ENCODE data around the gene BOD1L2. TPM values are rescaled to one million over a fixed set of nuclear protein-coding genes. Genes with fewer than 3 reads are reported as not detected.

BOD1L2 gene
- total RNA-seq, 1 donor from 2014 or later, result not detected

DNA sequence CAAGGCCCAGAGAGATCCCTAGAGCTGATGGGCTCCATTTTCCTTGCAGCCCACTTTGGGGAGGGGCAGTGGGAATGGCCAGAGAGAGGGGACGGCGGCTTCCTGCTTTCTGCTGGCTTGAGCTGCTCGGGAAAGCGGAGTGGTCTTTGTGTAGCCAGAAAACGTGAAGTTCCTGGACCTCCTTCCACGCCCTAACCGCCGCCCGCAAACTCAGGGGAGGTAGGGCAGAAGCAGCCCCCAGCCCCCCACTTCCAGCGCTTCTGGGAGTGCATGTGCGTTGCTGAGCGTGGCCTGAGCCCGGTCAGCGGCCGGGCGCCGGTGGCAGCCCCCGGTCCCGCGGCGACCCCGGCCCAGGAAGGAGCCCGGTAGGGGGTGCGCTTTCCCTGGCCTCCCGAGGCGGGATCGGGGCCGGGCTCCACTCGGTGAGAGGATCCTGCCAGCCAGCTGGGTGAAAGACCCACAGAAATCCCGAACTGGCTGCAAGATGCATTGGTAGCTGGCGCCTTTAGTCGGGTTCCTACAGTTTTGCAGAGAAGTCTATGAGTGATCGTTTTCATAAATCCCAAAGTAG lies 25.3 kb upstream of the BOD1L2 start:
- H3K27me3 Mint-ChIP-seq (ENCODE audit: low read depth), result peaks cover 72% of the 10 kb centered on the region
- TF ChIP-seq, protein P1, sequence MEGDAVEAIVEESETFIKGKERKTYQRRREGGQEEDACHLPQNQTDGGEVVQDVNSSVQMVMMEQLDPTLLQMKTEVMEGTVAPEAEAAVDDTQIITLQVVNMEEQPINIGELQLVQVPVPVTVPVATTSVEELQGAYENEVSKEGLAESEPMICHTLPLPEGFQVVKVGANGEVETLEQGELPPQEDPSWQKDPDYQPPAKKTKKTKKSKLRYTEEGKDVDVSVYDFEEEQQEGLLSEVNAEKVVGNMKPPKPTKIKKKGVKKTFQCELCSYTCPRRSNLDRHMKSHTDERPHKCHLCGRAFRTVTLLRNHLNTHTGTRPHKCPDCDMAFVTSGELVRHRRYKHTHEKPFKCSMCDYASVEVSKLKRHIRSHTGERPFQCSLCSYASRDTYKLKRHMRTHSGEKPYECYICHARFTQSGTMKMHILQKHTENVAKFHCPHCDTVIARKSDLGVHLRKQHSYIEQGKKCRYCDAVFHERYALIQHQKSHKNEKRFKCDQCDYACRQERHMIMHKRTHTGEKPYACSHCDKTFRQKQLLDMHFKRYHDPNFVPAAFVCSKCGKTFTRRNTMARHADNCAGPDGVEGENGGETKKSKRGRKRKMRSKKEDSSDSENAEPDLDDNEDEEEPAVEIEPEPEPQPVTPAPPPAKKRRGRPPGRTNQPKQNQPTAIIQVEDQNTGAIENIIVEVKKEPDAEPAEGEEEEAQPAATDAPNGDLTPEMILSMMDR (IDR thresholded peaks at IDR 0.05; ENCODE audit: unreplicated experiment), result no peak
- H3K4me3 Mint-ChIP-seq, result peak overlapping the region; percentile 43
- no peaks in the 10 kb centered on the region for H3K36me3 Mint-ChIP-seq
- no peaks in the 10 kb centered on the region for H3K9me3 Mint-ChIP-seq
- no peaks in the 10 kb centered on the region for H3K4me1 Mint-ChIP-seq
- H3K27ac Mint-ChIP-seq, result no peak overlapping the region
- DNase-seq (ENCODE audit: low spot score in 2 of 2, unreplicated experiment in 2 of 2), result no peak

DNA sequence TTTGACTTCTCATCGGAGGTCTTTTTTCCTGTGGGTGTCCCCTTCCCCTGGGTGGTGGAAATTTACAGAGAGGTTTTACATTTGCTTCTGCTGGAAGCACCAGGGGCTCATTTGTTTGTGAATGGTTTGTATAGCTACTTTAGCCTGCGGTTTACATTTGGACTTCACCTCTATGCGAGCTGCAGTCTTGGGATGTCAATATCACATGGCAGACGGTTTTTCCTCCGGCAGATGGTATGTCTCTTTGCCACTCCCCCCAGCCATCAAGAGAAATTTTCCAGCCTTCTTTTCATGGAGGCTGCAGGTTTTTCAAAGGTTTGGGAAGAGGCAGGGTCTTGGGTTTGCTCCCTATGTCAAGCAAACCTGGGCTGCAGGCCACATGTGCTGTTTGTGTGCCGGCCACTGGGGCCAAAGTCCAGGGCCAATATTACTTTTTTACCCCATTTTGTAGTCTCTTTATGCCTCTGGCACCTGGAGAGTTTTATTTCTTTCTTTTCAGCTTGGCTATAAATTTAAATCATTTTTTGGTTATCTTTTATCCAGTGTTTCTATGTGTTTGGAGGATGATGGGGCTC lies 23.9 kb upstream of the BOD1L2 start:
- Mint-ChIP-seq H3K27me3 (ENCODE audit: low read depth) (peaks cover 74% of the 10 kb centered on the region), H3K27ac (no peak overlapping the region), H3K4me1 (no peaks in the 10 kb centered on the region), H3K4me3 (no peak overlapping the region), H3K9me3 (no peaks in the 10 kb centered on the region), H3K36me3 (no peaks in the 10 kb centered on the region)
- TF ChIP-seq, protein P1 (IDR thresholded peaks at IDR 0.05; ENCODE audit: unreplicated experiment), result no peak
- DNase-seq (ENCODE audit: low spot score in 2 of 2, unreplicated experiment in 2 of 2), result no peak

DNA sequence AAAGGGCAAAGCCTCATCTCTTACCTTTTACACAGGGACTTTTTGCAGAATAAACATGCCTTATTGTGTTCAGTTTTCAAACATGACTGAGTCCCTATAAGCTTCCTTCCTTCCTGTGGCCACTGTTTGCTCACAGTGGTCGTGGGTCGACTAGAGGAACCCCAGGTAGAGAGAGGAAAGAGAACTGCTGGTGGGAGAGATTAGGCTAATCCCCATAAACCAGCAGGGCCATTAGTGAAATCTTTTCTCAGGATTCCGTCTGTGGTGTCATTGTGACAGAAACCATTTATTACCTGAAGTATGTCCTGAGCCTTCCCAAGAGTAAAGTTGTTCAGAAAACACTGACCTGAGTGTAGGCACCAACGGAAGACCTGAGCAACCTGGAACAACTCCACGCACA lies 21.3 kb upstream of the BOD1L2 start:
- H3K4me3 Mint-ChIP-seq, result no peak overlapping the region
- H3K9me3 Mint-ChIP-seq, result no peaks in the 10 kb centered on the region
- H3K27me3 Mint-ChIP-seq (ENCODE audit: low read depth), result peaks cover 82% of the 10 kb centered on the region
- DNase-seq (ENCODE audit: low spot score in 2 of 2, unreplicated experiment in 2 of 2), result no peak
- TF ChIP-seq, protein P1 (IDR thresholded peaks at IDR 0.05; ENCODE audit: unreplicated experiment), result no peak
- H3K36me3 Mint-ChIP-seq, result no peaks in the 10 kb centered on the region
- H3K4me1 Mint-ChIP-seq, result no peaks in the 10 kb centered on the region
- no peak overlapping the region for H3K27ac Mint-ChIP-seq

DNA sequence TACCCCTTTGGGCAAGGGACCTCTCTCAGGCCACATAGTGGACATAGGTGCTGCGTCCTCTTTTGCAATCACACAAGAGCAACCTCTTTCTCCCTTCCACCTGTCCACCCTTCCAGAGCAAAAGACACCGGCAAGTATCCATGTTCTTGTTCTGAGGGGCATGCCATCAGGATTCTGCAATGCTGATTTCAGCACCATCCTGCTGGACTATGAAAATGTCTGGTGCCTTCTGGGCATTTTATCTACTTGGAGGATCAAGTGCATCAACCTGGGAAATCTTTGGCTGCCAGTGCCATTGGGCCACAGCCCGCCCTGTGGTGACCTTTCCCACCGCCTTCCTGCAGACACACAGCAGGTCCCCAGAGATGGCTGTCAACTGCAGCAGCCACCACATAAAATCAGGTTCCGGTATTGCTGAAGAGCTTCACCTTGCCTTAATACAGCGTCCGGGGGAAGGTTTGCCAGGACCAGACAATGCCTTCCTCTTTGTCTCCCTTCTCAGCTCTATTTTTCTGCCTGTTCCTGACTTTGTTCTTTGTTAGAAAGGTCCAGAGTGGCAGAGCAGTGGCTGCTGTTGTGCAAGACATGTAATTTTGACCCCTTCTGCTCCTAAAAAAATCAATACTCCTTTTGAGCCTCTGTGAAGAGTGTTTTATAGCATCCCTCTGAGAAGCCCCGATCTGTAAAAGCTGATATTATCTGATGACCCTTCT lies 18.5 kb upstream of the BOD1L2 start:
- Mint-ChIP-seq H3K36me3 (no peaks in the 10 kb centered on the region), H3K9me3 (no peaks in the 10 kb centered on the region), H3K4me1 (no peaks in the 10 kb centered on the region), H3K4me3 (no peak overlapping the region), H3K27me3 (ENCODE audit: low read depth) (peaks cover 66% of the 10 kb centered on the region), H3K27ac (no peak overlapping the region)
- no peak for DNase-seq (ENCODE audit: low spot score in 2 of 2, unreplicated experiment in 2 of 2)
- TF ChIP-seq, protein P1 (IDR thresholded peaks at IDR 0.05; ENCODE audit: unreplicated experiment), result no peak

DNA sequence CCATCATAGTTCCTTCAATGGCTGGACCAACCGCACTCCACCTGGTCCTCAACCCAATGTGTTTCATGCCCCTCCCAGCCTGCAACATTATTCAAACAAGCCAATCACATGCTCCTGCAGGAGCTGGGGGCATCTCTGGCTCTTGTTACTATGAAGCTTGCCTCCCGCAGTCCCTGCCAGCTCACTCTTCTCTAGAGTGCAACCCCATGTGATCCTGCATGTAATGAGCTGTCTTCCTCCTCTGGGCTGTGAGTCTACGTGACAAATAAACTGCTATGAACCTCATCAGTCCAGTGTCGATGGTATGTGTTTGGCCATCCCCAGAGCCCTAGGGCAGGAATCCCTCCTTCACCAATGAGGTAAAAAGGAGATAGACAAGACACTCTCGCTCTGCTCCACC lies 15.8 kb upstream of the BOD1L2 start:
- DNase-seq (ENCODE audit: low spot score in 2 of 2, unreplicated experiment in 2 of 2), result no peak
- no peaks in the 10 kb centered on the region for H3K36me3 Mint-ChIP-seq
- H3K9me3 Mint-ChIP-seq, result no peaks in the 10 kb centered on the region
- peaks cover 44% of the 10 kb centered on the region for H3K27me3 Mint-ChIP-seq (ENCODE audit: low read depth)
- H3K27ac Mint-ChIP-seq, result no peak overlapping the region
- H3K4me3 Mint-ChIP-seq, result no peak overlapping the region
- no peaks in the 10 kb centered on the region for H3K4me1 Mint-ChIP-seq
- TF ChIP-seq, protein P1 (IDR thresholded peaks at IDR 0.05; ENCODE audit: unreplicated experiment), result no peak

Data from mesothelial cell of epicardium (in vitro differentiated cells).